HFF-Myc (cell line): ENCODE data around the gene KCNQ1.

Experiments used
- DNase-seq: peaks from one replicate; pipeline ENCODE4 v3.0.0-alpha.2; 2011; ENCODE audit warnings: low read depth; ENCODE audit errors: extremely low read depth
- H3K4me3 ChIP-seq: replicated peaks from 2 replicates; pipeline ENCODE4 v1.5.1; 2011; ENCODE audit warnings: low read depth, mild to moderate bottlenecking, control low read depth, low read length
- TF ChIP-seq, protein P1 (sequence below): IDR thresholded peaks from 2 replicates; pipeline ENCODE4 v1.5.1; 2012; ENCODE audit warnings: mild to moderate bottlenecking, low read depth, low read length, control low read depth; ENCODE audit errors: missing control alignments

Gene KCNQ1

DNA sequence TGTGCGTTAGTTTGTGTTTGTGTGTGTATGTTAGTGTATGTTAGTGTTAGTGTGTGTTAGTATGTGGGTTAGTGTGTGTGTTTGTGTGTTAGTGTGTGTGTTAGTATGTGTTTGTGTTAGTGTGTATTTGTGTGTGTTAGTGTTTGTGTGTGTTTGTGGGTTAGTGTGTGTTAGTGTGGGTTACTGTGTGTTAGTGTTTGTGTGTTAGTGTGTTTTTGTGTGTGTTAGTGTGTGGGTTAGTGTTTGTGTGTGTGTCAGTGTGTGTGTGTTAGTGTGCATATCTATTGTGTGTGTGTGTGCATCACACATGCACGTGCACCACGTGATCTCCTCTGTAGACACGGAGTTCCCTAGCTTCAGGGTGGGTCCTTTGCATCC, 139.6 kb downstream of the KCNQ1 start:
- TF ChIP-seq, protein P1, sequence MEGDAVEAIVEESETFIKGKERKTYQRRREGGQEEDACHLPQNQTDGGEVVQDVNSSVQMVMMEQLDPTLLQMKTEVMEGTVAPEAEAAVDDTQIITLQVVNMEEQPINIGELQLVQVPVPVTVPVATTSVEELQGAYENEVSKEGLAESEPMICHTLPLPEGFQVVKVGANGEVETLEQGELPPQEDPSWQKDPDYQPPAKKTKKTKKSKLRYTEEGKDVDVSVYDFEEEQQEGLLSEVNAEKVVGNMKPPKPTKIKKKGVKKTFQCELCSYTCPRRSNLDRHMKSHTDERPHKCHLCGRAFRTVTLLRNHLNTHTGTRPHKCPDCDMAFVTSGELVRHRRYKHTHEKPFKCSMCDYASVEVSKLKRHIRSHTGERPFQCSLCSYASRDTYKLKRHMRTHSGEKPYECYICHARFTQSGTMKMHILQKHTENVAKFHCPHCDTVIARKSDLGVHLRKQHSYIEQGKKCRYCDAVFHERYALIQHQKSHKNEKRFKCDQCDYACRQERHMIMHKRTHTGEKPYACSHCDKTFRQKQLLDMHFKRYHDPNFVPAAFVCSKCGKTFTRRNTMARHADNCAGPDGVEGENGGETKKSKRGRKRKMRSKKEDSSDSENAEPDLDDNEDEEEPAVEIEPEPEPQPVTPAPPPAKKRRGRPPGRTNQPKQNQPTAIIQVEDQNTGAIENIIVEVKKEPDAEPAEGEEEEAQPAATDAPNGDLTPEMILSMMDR: no peak
- no peak for DNase-seq
- H3K4me3 ChIP-seq: no peak overlapping the region

- TF ChIP-seq, protein P1: no peak
- H3K4me3 ChIP-seq: no peak overlapping the region
- no peak for DNase-seq
Observed at GRCh38 chr11:2584812-2585565, 140.2 kb downstream of the KCNQ1 start.

- TF ChIP-seq, protein P1: no peak
- no peak for DNase-seq
- H3K4me3 ChIP-seq: no peak overlapping the region
Observed at GRCh38 chr11:2585566-2586086, 140.8 kb downstream of the KCNQ1 start.

DNA sequence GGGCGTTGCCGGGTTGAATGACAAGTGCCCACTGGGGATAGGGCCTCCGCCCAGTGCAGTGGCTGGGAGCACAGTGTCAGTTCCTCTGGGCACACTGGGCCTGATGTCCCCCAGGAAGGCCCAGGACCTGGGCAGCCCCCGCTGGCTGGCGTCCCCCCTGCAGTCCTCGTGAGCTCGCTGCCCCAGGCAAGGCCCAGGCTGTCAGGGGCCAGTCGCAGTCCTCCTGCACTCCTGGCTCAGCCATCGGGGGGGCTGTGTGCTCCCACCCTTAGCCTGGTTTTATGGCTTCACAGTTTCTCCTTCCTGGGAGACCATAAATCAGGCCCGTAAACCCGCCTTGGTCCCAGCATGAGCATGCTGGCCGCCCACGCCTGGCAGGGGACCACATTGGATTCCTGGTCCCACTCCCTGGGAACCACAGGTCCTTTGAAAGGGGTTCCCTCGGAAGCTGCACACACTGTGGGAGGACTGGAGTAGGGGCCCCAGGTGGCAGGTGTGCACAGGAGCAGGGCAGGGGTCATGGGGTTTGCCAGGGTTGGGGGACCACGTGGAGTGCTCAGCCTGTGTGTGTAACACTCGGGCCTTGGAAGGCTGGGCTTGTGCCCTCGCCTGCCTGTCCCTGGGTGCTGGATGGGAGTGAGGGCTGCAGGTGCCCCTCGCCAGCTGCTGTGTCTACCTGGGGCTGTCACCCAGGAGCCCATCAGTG, 141.4 kb downstream of the KCNQ1 start:
- H3K4me3 ChIP-seq: no peak overlapping the region
- DNase-seq: no peak
- TF ChIP-seq, protein P1: no peak

DNA sequence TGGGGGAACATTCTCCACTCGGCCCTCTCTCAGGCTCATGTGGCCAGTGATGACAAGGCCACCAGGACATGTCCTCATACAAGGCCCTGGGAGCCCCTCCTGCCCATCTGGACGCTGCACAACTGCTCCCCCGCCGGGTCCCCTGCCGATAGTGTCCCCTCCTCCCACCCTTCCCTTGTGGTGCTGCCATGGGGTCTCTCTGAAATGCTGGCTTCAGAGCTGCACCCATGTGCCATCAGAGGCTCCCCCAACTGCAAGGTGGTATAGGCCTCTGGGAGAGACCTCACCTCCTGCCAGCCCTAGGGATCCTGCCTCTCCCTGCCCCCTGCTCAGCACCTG, 142.0 kb downstream of the KCNQ1 start:
- H3K4me3 ChIP-seq: no peak overlapping the region
- TF ChIP-seq, protein P1: no peak
- DNase-seq: no peak

DNA sequence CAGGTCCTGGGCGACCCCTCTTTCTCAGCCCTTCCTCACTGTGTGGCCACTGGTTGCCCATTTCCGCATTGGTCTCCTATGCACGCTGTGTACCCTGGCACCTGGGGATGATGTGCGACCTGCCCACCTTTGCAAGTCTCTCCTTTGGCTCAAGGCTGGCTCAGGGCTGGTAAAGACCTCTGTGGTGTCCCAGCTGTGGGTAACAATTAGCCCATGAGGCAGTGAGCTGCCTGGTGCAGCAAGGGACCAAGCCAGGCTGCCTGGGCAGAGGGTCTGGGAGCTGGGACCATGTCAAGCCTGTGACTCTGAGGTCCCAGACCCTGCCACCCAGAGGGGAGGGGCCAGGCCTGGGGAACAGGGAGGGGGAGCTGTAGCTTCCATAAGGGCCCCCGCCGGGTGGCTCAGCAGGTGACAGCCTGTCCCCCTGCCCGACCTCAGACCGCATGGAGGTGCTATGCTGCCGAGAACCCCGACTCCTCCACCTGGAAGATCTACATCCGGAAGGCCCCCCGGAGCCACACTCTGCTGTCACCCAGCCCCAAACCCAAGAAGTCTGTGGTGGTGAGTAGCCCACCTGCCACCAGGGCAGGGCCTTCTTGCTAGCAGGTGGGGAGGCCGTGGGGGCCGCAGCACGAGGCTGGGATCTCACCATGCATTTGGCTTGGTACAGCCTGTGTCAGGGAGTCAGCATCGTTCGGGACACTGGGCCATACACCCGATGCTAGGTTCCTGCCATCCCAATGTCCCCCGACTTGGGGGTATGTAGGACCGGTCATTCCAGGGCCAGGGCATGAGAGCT, 142.5 kb downstream of the KCNQ1 start:
- TF ChIP-seq, protein P1: no peak
- no peak for DNase-seq
- H3K4me3 ChIP-seq: no peak overlapping the region
